ENCODE results near the gene VPS8.

VPS8 gene

GRCh38 chr3:185090811-185091210 is 278.8 kb downstream of the VPS8 start:
- no peak for DNase-seq (ENCODE audit: low spot score)

GRCh38 chr3:185093116-185093515 is 281.1 kb downstream of the VPS8 start:
- DNase-seq (ENCODE audit: low spot score) = no peak

- no peak for DNase-seq (ENCODE audit: low spot score)
These were observed 282.7 kb downstream of the VPS8 start for GRCh38 chr3:185094697-185095096.

Measured in germinal center (tissue), 1 donor.